NCI-H446 (cell line): ENCODE measurements around the gene SLC7A8.

Source experiments
- DNase-seq, 2 experiments: peaks; one replicate each; lab custom pipeline; 2025; lab: John Stamatoyannopoulos, UW

The SLC7A8 gene

DNA sequence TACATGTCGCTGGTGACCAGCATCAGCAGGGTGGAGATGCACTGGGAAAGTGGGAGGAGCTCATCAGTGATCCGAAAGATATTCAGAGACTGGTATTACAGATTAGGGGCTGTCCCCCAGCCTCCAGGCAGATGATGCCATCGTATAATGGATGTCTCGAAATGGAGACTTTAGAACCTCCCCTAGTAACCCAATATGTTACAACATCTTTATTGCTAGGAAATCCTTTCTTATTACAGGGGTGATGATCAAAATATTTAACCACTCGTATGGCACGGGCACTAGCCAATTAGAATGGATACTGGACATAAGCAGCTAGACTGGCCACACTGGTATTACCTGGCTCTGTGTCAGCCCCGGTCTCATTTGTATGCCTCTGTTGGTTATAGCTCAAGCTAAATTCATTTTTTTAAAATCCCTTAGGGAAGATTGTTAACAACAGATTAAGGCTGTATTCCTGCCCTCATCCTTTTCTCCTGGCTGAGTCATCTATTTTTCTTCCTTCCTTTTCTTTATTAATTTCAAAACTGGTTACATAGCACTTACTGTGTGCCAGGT is 53.6 kb downstream of the SLC7A8 start:
- DNase-seq, result no peak

DNA sequence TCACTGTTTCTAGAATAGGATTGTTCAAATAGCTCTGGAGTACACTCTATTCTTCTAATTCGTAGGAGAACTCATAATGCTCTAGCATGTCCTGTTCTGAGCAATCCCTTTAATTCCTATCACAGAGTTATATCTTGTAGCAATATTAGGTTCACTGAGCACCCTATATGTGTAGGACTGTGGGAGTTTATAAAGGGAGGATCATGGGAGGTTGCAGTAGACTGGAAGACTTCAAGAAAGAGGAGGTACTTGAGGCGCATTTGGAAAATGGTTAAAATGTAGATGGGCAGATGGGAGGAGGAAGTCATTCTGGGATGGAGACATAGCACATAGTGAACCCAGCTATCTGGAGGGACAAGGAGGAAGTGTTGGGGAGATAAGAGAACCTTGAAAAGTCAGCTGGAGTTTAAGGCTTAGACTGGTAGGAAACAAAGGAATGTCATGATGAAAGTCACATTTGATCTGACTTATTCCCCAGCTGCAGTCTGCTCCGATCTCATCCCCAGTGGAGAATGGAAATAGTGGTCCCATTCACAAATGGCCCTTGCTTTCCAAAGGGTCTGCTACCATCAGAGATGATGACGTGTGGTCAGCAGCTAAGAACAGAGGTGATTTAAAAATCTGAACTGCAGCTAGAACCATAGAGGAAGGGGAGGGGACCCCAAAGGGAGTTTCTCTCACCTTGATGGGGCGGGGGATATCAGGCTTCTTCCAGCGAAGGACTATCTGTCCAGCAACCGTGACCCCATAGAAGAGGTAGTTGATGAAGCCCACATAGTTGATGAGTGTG is 54.3 kb downstream of the SLC7A8 start:
- DNase-seq, result no peak

DNA sequence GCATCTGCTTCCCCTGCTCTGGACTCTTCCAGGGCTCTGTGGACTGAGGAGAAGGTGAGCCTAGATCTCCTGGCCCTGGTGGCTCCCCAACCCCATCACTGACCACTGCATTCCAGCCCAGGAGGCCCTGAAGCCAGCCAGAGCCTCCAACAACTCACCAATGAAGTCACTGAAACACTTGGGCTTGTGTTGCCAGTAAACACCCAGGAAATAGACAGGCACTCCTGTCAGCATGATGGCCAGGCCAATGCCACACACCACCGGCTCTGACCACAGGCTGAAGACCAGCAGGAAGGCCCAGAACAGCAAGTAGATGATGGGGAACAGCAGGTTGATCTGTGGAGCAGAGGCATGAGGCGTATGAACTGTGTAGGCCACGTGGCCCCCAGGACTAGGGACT is 55.6 kb downstream of the SLC7A8 start:
- no peak for DNase-seq

DNA sequence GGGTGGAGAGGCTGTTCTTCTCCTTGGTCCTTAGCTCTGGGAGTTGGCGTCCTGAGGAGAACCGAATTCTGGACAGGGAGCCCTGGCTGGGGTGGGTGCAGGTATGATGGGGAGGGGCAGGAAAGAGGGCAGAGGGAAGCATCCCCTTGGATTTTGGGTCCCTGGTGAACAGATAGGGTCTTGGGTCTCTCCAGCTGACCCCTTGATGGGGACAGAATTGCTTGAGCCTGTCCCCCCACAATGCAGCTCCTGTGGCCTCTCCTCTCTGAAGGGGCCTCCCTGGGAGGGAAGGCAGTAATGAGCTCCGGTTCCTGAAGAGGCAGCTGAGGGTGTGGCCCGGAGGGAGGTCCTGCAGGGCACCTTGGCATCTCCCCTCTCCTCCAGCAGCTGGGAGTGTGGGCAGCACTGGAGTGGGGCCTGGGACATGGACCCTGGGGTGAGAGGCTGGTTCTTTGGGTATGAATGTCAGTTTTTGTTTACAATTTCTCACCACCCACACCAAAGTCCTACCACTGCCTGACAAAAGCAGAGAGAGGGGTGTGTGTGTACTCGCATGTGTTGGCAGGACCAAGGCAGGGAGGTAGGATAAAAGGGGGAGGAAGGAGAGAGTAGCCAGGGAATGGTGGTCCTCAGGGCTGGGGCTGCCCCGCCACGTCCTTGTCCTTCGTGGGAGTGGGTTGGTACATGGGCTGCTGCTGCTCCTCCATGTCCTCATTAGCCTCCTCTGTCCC is 56.7 kb downstream of the SLC7A8 start:
- no peak for DNase-seq

DNA sequence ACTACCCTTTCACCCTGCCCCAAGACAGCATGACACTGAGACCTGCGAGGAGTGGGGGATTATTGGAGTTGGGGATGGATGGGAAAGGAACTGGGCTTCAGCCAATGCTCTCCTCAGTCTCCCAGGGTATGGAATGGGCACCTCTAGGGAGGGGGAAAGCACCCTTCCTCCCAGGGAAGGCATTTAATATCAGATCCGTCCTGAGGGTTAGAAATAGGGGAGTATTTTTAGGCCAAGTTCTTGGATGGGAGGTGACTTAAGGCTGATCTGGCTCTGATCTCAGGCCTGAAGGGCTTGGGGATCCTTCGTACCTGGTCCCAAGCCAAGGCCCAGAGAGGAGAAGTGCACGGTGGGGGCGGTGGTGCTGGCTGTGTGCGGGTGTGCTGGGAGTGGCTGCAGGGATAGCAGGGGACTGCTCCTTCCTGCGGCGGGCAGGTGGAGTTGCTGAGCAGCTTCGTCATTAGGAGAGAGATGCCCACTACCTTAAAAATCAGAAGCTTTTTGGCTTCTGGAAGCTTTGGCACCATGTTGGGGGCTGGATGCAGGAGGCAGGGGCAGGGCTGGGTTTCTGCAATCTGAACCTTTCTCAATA is 57.4 kb downstream of the SLC7A8 start:
- no peak for DNase-seq

DNA sequence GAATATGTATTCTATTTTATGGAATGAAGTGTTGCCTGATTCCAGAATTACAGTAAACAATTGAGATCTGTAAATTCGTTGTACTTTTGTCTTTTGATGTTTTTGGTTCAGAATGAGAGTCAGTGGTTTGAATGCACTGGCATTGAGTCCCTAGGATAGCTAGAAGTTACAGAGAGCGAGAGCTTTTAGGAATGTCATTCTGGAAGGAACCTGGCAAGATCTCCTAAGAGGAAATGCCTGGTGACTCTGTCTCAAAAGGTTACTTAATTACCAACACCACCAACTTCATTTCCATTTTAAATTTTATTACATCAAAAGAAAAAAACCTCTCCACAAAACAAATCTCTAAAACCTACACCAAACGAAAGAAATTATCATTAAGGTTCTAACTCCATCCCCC is 58.4 kb downstream of the SLC7A8 start:
- no peak for DNase-seq

DNA sequence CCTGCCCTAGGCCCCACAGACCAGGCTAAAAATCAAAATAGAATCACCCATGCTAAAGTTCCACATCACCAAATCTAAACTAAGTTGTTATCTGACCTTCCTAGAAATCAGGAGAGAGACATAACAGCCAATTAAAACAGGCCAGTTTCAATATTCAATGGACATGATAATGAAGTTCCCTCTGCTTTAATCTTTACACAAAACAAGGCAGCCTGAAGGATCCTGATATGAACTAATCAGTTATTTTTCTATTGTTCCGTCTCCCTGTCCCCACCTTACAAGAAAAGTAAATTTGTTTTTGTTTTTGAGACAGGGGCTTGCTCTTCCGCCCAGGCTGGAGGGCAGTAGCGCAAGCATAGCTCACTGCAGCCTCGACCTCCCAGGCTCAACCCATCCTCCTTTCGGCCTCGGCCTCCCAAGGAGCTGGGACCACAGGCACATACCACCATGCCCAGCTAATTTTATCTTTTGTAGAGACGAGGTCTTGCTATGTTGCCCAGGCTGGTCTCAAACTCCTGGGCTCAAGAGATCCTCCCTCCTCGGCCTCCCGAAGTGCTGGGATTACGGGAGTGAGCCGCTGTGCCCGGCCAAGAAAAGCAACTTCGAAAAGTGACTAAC is 59.0 kb downstream of the SLC7A8 start:
- no peak for DNase-seq

DNA sequence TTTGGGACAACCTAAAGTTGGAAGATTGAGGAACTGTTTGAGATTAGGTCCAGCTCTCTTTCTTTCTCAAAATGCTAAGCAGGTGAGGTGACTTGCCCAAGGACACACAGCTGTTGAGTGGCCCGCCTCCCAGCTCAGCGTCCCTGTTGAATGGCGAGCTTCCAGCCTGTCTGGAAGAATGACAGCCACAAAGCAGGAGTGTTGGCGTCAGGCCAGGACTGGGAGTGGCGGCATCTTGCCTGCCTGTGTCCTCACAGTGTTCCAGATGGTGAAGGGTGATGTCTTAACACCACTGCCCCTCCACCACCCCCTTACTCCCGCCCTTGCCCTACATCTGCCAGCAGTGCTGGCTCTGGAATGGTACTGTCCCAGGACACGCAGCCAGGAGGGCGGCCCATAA is 60.0 kb downstream of the SLC7A8 start:
- DNase-seq, result peak; percentile 77 to 91

DNA sequence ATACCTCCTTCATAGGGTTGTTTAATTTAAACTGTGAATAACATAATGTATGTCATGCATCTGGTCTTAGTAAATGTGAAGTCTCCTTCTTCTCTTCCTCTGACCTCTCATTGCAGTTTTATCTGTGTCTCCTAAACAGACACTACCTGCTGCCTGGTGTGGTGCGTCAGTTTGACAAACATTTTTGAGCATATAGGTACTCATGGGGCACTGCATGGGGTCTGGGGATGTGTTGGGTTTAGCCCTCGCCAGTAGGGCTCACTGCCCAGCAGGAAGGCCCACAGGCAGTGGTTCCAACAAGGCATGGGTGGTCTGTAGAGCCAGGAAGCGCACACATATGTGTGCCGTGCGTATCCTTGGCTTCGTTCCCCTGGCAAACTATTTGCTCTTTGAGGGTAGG is 61.4 kb downstream of the SLC7A8 start:
- no peak for DNase-seq

DNA sequence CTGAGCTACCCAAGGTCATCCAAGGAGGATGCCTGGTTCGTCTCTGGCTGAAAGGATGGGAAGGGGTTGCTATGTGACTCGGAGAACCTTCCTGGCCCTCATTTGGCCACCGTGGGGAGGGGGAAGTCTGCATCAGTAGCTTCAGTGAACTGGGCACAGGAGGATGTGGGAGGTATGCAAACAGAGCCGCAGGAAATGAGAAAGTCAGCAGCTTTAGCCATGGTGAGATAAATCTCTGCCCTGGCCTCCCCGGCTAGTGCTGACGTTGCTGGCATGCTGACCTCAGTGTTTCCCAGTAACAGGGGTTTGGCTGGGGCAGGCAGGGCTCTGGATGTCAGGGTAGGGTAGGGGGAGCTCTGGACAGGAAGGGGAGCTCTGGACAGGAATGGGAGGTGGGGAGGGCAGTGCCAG is 62.1 kb downstream of the SLC7A8 start:
- no peak for DNase-seq

DNA sequence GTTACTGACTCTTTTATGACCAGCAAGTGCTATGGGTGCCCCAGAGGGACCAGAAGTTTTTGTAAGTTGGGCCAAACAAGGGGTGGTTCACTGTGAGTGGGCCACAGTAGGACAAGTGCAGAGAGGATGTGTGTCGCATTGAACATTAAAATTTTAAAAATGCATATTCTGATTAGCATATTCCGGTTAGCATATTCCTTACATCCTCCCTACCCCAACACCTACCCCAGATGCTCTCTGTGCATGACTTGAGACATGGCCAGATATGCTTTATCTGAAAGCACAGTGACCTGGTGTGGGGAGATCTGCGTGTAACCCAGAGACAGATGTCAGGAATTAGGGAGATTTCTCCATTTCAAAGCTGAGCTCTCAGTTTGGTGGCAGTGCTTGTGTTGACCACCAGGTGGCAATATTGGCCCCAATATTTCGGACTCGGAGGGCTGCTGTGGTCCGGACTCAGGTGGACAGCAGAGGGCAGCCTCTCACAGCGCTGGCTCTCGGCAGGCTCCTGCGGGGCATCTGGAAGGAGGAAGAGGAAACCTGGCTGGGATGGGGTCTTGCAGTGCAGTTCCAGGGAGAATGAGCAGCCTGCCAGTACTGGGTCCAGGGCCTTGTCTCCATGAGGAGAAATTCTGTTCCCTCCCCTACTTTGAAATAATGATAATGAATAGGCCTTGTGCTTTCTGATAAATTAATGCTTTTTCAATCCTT is 62.8 kb downstream of the SLC7A8 start:
- peak; percentile 80 to 96 for DNase-seq

DNA sequence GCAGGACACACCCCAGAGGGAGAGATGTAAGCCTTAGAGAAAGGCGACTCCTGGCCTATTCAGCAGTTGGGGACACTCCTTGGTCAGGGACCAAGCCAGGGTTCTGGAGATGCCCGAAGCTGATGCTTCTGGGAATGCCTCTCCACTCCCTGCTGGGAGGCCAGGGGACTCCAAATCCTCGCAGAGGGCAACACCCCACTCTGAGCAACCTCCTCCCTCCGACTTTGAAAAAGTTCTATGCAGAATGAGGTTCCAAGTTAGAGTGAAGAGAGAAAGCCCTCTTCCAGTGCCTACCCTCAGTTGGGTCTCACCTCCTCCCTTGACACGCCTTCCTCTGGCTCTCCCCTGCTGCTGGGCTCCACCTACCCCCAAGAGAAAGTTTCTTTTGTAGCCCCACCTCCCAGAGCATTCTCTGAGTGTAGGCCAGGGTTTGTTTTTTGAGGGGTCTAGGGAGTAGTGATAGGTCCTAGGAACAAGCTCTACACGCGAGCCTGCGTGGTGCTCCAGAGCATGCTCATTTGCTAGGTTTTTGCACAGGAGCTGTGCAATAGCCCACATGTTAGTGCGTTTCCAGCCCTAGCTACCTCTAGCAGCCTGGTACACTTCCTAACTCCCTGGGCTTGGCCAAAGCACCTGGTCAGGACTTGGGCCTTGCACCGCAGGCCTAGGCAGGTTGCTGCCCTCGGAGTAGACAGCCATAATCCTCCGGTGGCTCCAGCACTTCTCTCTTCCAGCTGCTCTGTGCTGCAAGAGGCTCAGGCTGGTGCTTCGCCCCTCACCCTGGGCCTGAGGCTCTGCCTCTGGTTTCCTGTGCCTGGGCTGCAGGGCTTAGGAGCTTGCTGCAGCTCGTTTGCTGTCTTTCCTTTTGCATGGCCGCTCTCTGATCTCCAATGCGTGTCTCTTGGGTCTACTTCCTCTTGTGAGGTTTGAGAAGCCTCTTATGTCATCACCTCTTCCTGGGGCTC is 63.8 kb downstream of the SLC7A8 start:
- no peak for DNase-seq

DNA sequence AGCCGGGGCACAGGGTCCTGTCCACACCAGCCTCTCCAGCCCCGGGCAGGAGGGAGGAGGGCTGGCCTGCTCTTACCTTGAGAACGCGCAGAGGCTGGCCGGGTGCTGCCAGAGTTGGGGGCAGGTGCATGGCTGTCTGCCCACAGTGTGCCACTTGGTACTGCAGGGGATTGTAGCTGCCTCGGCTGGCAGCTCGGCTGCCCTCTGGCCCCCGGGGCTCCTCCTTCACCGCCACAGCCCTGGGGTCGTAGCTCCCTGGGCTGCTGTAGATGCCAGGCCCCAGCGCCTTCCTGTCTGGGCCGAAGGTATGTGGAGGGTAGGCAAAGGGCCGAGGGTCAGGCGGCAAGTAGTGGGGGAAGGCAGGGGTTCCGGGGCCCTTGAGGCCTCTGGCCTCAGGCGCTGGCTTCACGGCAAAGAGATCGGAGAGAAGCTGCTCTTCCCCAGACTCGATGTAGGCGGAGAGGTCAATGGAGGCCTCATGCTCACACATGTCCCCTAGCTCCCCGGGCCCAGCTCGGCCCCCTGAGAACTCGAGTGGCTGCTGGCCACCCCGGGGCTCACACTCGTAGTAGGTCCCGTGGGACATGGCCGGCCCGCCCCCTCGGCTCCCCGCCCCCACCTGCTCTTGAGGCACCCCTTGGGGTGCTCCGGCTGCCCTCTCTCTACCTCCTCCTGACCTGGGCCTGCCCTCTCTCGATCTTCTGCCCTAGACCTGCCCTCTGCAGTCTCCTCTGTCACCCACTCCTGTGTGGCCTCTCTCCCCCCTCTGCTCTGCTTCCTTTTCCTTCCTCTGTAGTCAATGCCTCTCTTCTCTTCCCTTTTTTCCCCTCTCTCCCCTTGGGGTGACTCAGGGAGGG is 64.7 kb downstream of the SLC7A8 start, which contains the start of gene CEBPE:
CEBPE (minus strand) TSS at position 750 of the 857 bp plus-strand sequence; CDS start at position 586, 164 bp downstream.
- no peak for DNase-seq

DNA sequence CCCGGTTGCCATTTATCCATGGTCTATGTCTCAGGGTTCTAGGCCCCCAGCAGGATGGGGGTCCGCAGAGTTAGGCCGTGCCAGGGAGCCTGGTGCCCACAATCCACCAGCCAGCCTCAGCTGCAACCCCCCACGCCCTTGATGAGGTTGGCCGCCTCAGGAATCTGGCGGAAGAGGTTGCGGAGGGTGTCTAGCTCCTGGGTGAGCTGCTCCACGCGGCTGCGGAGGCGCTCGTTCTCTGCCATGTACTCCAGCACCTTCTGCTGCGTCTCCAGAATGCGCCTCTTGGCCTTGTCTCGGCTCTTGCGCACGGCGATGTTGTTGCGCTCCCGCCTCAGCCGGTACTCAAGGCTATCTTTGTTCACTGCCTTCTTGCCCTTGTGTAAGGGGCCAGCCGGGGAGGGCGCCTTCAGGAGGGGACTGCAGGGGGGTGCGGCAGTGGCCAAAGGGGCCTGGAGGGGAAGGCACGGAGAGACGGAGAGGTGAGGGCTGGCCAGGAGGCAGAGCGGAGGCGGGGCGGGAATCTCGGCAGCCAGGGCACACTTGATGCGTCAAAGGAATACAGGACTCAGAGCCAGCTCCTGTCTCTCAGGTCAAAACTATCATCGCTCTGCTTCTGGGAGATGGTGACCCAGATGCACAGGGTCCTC is 66.0 kb downstream of the SLC7A8 start:
- no peak for DNase-seq

DNA sequence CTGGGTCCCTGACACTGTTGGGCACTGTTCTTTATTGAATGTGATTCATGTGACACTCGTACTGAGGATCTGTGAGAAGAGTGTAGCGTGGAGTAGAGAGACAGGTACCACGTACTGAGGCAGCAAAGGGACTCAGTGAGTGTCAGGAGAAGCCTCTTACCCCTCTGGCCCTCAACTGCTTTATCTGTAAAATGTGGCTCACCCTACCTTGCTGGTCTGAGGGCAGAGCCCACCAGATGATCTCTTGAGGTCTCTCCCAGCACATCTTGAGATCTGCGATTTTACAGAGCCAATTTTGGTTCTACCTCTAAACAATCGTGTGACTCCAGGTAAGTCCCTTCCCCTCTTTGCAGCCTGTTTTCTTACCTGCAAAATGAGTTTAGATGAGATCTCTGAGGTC is 67.5 kb downstream of the SLC7A8 start:
- no peak for DNase-seq

DNA sequence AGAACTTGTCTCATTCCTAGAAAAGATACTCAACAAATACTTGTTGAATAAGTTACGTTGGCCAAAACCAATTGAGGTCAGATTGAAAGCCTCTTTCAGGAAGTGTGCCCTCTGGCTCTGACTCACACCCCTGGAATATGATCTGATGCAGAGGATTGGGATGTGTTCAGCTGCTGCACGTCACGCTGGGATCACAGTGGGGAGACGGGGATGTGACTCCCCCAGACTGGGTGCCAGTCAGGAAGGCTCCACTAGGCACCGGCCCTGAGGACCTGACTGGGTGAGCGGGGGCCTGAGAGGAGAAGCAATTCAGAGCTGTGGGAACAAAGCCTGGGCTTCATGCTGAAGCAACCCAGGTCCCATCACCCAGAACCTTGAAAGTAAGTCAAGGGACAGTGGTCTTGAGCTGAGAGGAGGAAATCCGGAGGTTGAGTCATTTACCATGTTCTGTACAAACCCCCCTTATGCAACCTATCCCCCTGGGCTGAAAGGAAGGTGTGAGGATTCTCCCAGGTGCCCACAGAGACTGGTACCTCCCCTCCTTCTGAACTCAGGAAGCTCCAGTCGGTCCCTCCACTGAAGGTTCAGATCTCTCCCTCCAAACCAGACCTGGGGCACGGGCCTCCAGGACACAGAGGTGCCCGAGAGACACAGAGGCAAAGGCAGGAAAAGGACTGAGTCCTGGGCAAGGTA is 68.3 kb downstream of the SLC7A8 start:
- DNase-seq, result no peak

DNA sequence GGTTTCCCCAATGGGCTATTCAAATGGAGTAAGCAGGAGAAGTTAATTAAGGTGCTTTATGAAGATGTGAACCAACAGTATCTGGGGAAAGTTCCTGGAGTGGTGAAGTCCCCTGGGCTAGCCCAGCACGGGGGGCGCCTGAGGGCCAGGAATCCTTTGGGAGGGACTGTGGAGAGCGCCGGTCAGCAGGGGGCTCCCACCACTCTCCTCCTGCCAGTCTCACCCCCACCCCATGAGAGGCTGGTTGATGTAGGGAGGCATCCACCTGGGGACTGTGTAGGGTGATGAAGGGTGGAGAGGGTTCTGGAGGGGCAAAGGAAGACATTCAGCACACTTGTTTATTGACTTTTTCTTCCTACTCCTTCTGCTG is 68.8 kb downstream of the SLC7A8 start:
- no peak for DNase-seq

DNA sequence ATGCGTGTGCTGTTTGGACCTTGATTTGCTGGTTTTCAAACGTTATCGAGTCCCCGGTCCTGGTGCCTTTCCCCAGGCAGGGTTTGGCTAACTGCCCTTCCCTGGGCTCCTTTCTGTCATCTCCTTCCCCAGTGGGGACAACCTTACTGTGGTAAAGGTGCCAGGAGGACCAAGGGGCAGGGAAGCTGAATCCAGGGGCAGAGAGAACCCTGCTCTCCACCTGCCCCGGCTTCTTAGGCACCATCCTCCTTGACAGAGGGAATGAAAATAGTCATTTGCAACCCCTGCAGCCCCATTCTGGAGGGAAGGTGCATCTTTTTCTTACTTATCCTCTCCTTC is 69.4 kb downstream of the SLC7A8 start:
- no peak for DNase-seq
